ENCODE data around the gene KAT2A.
A peak's percentile ranks its signal among the peaks of the same experiment; 100 is the strongest.

KAT2A gene

GRCh38 chr17:42135664-42136653, 14.8 kb upstream of the KAT2A start:
- DNase-seq (ENCODE audit: low read depth), result no peak

DNA sequence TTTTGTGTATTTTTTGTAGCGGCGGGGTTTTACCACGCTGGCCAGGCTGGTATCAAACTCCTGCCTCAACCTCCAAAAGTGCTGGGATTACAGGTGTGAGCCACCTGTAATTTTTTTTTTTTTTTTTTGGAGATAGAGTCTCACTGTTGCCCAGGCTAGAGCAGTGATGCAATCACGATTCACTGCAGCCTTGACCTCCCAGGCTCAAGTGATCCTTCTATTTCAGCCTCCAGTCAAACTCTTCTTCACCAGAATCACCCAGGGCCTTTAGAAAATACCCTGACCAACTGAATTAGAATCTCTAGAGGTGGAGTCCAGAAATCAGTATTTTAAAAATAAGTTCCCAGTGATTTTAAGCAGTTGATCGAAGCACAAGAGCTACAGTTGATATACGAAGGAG, 14.0 kb upstream of the KAT2A start:
- no peak for DNase-seq (ENCODE audit: low read depth)

- no peak for DNase-seq (ENCODE audit: low read depth)
Measured at GRCh38 chr17:42133461-42134041, 12.4 kb upstream of the KAT2A start.

DNA sequence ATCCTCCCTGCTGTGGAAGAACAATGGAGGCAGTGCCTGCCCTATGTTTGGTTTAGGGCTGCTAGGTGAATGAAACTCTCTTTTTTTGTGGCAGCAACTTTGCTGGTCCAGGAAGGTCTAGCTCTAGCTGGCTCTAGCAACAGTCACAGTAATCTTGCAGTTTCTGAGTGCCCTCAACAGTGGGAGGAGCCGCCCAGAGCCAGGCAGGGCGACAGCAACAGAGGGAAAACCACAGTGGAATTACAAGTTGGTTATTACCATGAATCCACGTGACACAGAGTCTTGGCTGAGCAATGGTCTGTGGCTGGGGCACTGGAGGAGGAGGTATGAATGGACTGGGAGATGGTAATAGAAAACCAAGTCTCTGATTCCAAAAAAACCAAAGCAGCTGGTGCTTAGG, 11.8 kb upstream of the KAT2A start:
- no peak for DNase-seq (ENCODE audit: low read depth)

DNA sequence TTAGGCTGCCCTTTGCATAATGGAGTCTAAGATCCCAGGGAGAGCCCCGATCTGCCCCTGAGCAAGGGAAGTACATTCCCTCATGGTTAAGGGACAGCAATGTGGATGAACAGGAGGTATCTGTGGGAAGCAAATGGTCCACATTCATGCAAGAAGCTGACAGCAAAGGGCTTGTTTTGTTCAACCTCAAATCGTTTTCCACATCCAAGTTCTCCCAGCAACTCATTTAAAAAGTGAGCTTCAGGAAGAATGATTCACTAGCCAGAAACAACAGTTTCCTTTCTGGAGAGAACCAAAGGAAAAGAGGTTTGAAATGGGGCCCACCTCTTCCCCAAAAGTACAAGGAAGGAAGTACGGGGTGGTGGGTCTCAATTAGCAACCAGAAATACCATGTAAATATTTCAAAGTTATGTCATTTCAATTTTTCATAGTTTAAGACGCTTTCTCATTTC, 10.8 kb upstream of the KAT2A start:
- no peak for DNase-seq (ENCODE audit: low read depth)

DNA sequence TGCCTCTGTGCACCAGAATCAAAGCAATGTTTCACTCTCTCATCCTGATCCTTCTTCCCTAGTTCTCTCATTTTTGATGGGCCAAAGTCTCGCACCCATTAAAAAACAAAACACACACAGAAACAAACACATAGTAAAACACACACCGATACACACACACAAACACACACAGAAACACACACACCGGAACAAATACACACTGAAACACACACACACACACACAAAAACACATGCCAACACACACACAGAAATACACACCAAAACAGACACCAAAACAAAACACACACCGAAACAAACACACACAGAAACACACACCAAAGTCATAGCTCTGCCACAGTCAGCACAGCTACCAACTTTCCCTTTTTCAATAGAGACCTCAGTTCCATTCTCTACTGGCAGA, 10.1 kb upstream of the KAT2A start:
- no peak for DNase-seq (ENCODE audit: low read depth)

GRCh38 chr17:42130310-42130936, 9.3 kb upstream of the KAT2A start:
- DNase-seq (ENCODE audit: low read depth), result no peak

- DNase-seq (ENCODE audit: low read depth), result no peak
Measured at GRCh38 chr17:42129109-42129837, 8.1 kb upstream of the KAT2A start.

GRCh38 chr17:42127414-42127813, 6.2 kb upstream of the KAT2A start:
- DNase-seq (ENCODE audit: low read depth), result no peak

DNA sequence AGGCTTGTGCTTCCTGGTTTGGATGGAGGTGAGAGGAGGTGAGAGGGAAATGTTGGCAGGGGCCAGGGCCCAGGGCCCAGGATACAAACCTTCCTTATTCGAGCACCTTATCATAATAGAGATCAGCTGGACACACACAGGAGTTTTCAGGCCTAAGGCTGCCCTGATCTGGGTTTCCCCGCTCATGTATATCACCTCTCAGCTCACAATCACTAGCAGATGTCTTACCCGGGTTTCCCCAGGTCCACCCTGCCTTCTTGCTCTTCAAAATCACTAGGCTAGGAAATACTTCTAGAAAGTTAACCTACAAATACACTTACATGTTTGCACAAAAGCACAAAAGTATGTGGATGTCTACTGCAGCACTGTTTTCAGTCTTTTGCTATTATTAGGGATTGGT, 5.7 kb upstream of the KAT2A start:
- no peak for DNase-seq (ENCODE audit: low read depth)

DNA sequence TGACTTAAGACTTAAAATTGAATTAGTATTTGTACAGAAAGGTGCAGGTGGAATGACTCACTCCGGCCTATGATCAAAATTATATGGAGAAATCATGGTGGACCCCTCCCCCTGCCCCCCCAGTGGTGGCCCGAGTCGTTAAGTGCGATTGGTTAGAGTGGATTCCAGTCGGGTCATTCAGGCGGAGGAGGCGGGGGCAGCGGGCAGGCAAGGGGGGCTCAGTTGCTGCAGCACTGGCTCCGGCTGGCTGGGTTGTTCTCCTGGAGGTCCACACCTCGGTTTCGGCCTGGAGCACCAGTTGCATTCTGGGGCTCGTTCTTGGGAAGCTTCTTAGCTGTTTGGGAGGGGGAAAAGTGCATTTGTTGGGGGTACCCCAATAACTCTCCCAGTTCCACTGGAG, 4.4 kb upstream of the KAT2A start:
- no peak for DNase-seq (ENCODE audit: low read depth)

- DNase-seq (ENCODE audit: low read depth), result no peak
Measured at GRCh38 chr17:42124256-42124655, 3.1 kb upstream of the KAT2A start.

DNA sequence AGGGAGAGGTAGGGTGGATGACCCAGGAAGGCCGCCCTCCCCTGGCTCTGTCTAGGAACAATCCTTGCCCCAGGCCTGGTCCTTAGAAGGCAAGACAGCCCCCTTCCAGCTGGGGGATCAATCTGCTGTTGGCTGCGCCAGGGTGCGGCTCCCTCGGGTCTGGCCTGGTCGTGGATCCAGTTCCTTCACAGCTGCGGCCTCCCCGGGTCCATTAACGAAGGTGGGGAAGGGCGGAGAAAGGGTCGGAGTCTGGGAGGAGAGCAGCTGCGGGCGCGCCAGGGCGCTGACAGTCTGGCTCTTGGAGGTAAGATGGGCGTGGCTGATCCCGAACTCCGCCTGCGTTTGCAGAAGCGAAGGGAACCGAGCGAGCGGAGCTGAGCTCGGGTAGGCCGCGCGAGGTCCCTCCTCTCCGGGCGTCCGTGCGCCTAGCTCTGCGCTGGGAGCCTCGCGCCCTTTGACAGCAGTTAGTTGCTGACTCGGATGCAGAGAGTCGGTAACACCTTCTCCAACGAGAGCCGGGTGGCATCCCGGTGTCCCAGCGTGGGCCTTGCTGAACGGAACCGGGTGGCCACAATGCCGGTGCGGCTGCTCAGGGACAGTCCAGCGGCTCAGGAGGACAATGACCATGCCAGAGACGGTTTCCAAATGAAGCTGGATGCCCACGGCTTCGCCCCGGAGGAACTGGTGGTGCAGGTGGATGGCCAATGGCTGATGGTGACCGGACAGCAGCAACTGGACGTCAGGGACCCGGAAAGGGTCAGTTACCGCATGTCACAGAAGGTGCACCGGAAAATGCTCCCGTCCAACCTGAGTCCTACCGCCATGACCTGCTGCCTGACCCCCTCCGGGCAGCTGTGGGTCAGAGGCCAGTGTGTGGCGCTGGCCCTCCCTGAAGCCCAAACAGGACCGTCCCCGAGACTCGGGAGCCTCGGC, 1.5 kb upstream of the KAT2A start, which contains the start of gene HSPB9:
HSPB9 (plus strand) TSS at position 434 of the 933 bp plus-strand sequence; CDS start at position 481, 47 bp downstream.
- DNase-seq (ENCODE audit: low read depth), result no peak

DNA sequence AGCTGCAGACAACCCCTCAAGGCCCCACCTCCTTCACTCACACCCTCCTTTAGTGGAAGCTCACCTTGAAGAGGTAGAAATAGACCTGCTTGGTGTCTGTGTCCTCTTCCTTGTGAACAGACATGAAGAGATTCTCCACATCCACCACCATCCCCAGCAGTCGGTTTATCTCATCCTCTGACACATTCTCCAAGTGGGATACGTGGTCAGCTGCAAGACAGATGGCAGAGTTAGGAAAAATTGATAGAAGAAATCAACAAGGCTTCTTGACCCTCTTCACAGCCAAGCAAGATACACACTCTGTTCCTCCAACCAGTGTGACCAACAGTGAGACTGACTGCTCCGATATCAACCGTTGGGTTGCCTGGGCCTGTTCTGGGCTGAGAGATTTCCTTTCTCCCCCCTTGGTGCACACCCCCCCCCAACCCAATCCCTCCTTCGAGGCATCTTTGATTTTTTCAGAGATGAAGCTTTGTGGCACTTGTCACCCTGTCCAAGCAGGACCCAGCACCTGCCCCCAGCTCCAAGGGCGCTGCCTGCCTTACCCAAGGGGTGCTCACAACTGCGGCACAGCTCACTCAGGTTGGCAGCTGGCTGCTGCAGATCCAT, 902 bp downstream of the KAT2A start:
- no peak for DNase-seq (ENCODE audit: low read depth)

- no peak for DNase-seq (ENCODE audit: low read depth)
Measured at GRCh38 chr17:42119301-42119700, 1.9 kb downstream of the KAT2A start.

GRCh38 chr17:42118545-42118944, 2.6 kb downstream of the KAT2A start:
- no peak for DNase-seq (ENCODE audit: low read depth)

- DNase-seq (ENCODE audit: low read depth), result no peak
Measured at GRCh38 chr17:42118126-42118510, 3.0 kb downstream of the KAT2A start.

GRCh38 chr17:42117397-42118125, 3.6 kb downstream of the KAT2A start:
- no peak for DNase-seq (ENCODE audit: low read depth)

GRCh38 chr17:42116705-42117396, 4.3 kb downstream of the KAT2A start:
- peak; percentile 66 for DNase-seq (ENCODE audit: low read depth)

Data from activated T-helper 1 cell treated with Interleukin-2 at 50 U/mL for 16 hours (primary cell).